Left ventricle myocardium inferior (tissue), 1 donor: ENCODE data around the gene C10orf105. TPM values are rescaled to one million over a fixed set of nuclear protein-coding genes. Genes with fewer than 3 reads are reported as not detected.

ENCODE experiments used
- DNase-seq: peaks from one replicate; pipeline ENCODE4 v3.0.0-alpha.2; 2020
- H3K27ac ChIP-seq: fragments of 200-600 bp; replicated peaks from 2 replicates; pipeline ENCODE4 v1.8.0; 2021
- H3K27me3 ChIP-seq: fragments of 200-600 bp; 2 replicates; pipeline ENCODE4 v1.8.0; 2021; ENCODE audit warnings: low read depth
- H3K36me3 ChIP-seq: fragments of 200-600 bp; 2 replicates; pipeline ENCODE4 v1.8.0; 2021
- H3K4me1 ChIP-seq: fragments of 200-600 bp; 2 replicates; pipeline ENCODE4 v1.8.0; 2021
- H3K4me3 ChIP-seq: fragments of 200-600 bp; 2 replicates; pipeline ENCODE4 v1.8.0; 2021; ENCODE audit warnings: mild to moderate bottlenecking, moderate library complexity
- H3K9me3 ChIP-seq: fragments of 200-600 bp; replicated peaks from 2 replicates; pipeline ENCODE4 v1.8.0; 2021
- intact Hi-C: fragments of 100-400 bp; cut with micrococcal nuclease; formaldehyde crosslinking; loops from one replicate; pipeline ENCODE4 v1.11.0; 2022
- total RNA-seq: library from RNA; stranded (reverse); fragmentation: NEBNext Ultra II Directional; extraction: Animal tissue kit (Norgen Biotek cat#: 25700); gene quantifications from one replicate; pipeline ENCODE4 v1.2.1, GENCODE V29; 2021
- TF ChIP-seq, protein P1 (sequence below): fragments of 200-600 bp; IDR thresholded peaks from 2 replicates; pipeline ENCODE4 v1.8.0; 2021; ENCODE audit warnings: antibody characterized with exemption, mild to moderate bottlenecking, borderline replicate concordance
- donor health status: DM: no; HTN: yes; CAD: no; lungs with severe emphysema.

Gene C10orf105
- total RNA-seq, 1 donor from 2014 or later = 0.05 TPM

DNA sequence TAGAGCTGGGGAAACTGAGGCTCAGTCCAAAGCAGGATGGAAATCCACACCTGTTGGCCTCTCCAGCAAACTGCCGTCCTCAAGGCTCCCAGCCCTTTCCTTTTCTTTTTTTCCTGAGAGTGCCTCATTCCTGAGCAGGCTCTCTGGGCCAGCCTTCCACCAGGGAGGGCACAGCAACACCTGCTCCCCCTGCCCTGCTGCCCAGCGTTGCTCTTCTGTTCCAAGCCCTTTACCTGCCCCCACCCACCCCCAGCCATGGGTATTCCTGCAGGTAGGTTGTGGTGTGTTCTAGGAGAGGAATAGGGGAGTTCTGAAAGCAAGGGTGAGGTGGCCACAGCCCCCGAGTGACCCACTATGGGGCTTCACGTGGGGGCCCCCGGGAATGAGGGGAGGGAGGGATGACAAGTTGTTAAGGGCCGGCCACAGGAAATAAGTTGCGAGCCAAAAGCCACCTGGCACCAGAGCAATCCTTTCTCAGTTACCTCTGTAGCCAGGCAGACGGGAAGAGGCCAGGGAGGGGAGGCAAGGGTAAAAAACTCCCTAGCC lies 34.5 kb upstream of the C10orf105 start:
- Histone ChIP-seq H3K4me3 (no peak overlapping the region), H3K27ac (peak overlapping the region; percentile 60), H3K36me3 (peaks cover 85% of the 10 kb centered on the region), H3K4me1 (peaks cover 96% of the 10 kb centered on the region), H3K27me3 (no peaks in the 10 kb centered on the region), H3K9me3 (no peaks in the 10 kb centered on the region)
- intact Hi-C loops = no loop called here
- no peak for DNase-seq
- TF ChIP-seq, protein P1, sequence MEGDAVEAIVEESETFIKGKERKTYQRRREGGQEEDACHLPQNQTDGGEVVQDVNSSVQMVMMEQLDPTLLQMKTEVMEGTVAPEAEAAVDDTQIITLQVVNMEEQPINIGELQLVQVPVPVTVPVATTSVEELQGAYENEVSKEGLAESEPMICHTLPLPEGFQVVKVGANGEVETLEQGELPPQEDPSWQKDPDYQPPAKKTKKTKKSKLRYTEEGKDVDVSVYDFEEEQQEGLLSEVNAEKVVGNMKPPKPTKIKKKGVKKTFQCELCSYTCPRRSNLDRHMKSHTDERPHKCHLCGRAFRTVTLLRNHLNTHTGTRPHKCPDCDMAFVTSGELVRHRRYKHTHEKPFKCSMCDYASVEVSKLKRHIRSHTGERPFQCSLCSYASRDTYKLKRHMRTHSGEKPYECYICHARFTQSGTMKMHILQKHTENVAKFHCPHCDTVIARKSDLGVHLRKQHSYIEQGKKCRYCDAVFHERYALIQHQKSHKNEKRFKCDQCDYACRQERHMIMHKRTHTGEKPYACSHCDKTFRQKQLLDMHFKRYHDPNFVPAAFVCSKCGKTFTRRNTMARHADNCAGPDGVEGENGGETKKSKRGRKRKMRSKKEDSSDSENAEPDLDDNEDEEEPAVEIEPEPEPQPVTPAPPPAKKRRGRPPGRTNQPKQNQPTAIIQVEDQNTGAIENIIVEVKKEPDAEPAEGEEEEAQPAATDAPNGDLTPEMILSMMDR = no peak

GRCh38 chr10:71753091-71753959 lies 33.7 kb upstream of the C10orf105 start:
- H3K4me1 ChIP-seq = peaks cover 96% of the 10 kb centered on the region
- peaks cover 78% of the 10 kb centered on the region for H3K36me3 ChIP-seq
- intact Hi-C loops = no loop called here
- no peak overlapping the region for H3K4me3 ChIP-seq
- no peaks in the 10 kb centered on the region for H3K27me3 ChIP-seq
- peak overlapping the region; percentile 60 for H3K27ac ChIP-seq
- H3K9me3 ChIP-seq = no peaks in the 10 kb centered on the region
- TF ChIP-seq, protein P1 = no peak
- no peak for DNase-seq

GRCh38 chr10:71752391-71753090 lies 33.0 kb upstream of the C10orf105 start:
- no peak for DNase-seq
- Histone ChIP-seq H3K27ac (peak overlapping the region; percentile 60), H3K36me3 (peaks cover 70% of the 10 kb centered on the region), H3K9me3 (no peaks in the 10 kb centered on the region), H3K4me1 (peaks cover 97% of the 10 kb centered on the region), H3K4me3 (no peak overlapping the region), H3K27me3 (no peaks in the 10 kb centered on the region)
- intact Hi-C loops = no loop called here
- TF ChIP-seq, protein P1 = no peak

DNA sequence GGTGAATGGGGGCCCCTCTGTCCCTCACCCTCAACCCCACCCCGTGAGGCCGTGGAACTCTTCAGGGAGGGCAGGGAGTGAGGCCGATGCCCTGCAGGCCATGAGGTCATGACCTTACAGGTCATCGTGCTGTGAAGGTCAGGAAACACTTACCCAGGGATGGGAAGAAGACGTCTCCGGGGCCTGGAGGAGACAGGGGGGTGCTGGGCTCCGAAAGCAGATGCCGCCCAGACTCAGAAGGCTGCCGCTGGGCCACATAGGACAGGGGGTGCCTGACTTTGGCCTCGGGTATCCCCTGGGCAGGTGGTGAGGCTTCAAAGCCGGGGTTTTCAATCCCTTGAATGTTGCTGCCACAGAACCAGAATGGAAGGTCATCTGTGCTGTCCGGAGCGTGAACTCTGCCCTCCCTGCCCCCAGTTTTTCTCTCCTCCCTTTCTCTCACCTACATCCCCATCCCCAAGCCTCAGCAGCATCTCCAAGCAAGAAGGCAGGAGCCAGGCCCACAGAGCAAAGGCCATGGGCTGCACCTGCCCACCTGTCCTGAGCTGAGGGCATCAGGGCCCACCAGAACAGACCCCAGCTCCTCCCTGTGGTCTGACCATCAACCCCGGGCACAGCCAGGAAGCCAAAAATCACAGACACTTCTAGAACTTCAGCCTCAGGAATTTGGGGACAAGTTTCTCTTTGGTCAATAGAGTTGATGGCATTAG lies 32.1 kb upstream of the C10orf105 start:
- intact Hi-C loops = no loop called here
- no peak for DNase-seq
- H3K27me3 ChIP-seq = no peaks in the 10 kb centered on the region
- TF ChIP-seq, protein P1 = no peak
- H3K4me1 ChIP-seq = peaks cover 97% of the 10 kb centered on the region
- peak overlapping the region; percentile 60 for H3K27ac ChIP-seq
- no peak overlapping the region for H3K4me3 ChIP-seq
- H3K36me3 ChIP-seq = peaks cover 64% of the 10 kb centered on the region
- no peaks in the 10 kb centered on the region for H3K9me3 ChIP-seq

- Histone ChIP-seq H3K4me3 (no peak overlapping the region), H3K27me3 (no peaks in the 10 kb centered on the region), H3K36me3 (peaks cover 57% of the 10 kb centered on the region), H3K27ac (peak overlapping the region; percentile 87), H3K9me3 (no peaks in the 10 kb centered on the region), H3K4me1 (peaks cover 97% of the 10 kb centered on the region)
- TF ChIP-seq, protein P1 = no peak
- no peak for DNase-seq
- intact Hi-C loops = no loop called here
Observed at GRCh38 chr10:71750986-71751385, 31.4 kb upstream of the C10orf105 start.
